HG03066 (cell line): ENCODE measurements around the gene ACY1.

Experiments
- ATAC-seq: cut with Tn5 transposase; IDR thresholded peaks from one replicate; pipeline ENCODE4 v1.9.1; 2021; ENCODE audit warnings: low read depth; ENCODE audit not compliant: unreplicated experiment

Gene ACY1

GRCh38 chr3:52002748-52003147, 19.4 kb downstream of the ACY1 start:
- ATAC-seq: no peak

- ATAC-seq: no peak
These were observed 20.9 kb downstream of the ACY1 start for GRCh38 chr3:52004163-52004787.

- ATAC-seq: no peak
These were observed 21.6 kb downstream of the ACY1 start for GRCh38 chr3:52004906-52005395.

GRCh38 chr3:52005571-52005986, 22.2 kb downstream of the ACY1 start:
- no peak for ATAC-seq

- no peak for ATAC-seq
These were observed 22.9 kb downstream of the ACY1 start for GRCh38 chr3:52006017-52006819.

GRCh38 chr3:52006820-52007133, 23.4 kb downstream of the ACY1 start:
- no peak for ATAC-seq

GRCh38 chr3:52007291-52007690, 24.0 kb downstream of the ACY1 start:
- ATAC-seq: no peak

GRCh38 chr3:52010431-52010830, 27.1 kb downstream of the ACY1 start:
- ATAC-seq: no peak

GRCh38 chr3:52012699-52013098, 29.4 kb downstream of the ACY1 start:
- no peak for ATAC-seq

GRCh38 chr3:52013802-52014598, 30.7 kb downstream of the ACY1 start:
- ATAC-seq: no peak

- no peak for ATAC-seq
These were observed 31.3 kb downstream of the ACY1 start for GRCh38 chr3:52014613-52015012.

- no peak for ATAC-seq
These were observed 32.3 kb downstream of the ACY1 start for GRCh38 chr3:52015438-52016228.

GRCh38 chr3:52017586-52017985, 34.3 kb downstream of the ACY1 start:
- ATAC-seq: no peak

- ATAC-seq: no peak
These were observed 35.1 kb downstream of the ACY1 start for GRCh38 chr3:52018319-52019000.

GRCh38 chr3:52019352-52020080, 36.2 kb downstream of the ACY1 start:
- ATAC-seq: no peak

GRCh38 chr3:52020796-52021195, 37.5 kb downstream of the ACY1 start:
- ATAC-seq: no peak

GRCh38 chr3:52021489-52022268, 38.3 kb downstream of the ACY1 start:
- ATAC-seq: no peak

GRCh38 chr3:52022323-52023100, 39.2 kb downstream of the ACY1 start:
- no peak for ATAC-seq
